GM23338 (cell line): ENCODE results near the gene ALDH8A1.

Experiments
- CREB1 ChIP-seq: fragments of 250-450 bp; sonication (Bioruptor Pico); IDR thresholded peaks from 2 replicates; pipeline ENCODE4 v1.5.0; 2020; ENCODE audit warnings: low read depth, mild to moderate bottlenecking, moderate library complexity
- EZH2 ChIP-seq: fragments of 200-600 bp; sonication (generic); IDR thresholded peaks from one replicate; pipeline ENCODE4 v1.8.0; 2017; ENCODE audit warnings: antibody characterized with exemption, mild to moderate bottlenecking, low read depth; ENCODE audit not compliant: unreplicated experiment
- EZH2phosphoT487 ChIP-seq: fragments of 200-600 bp; sonication (generic); IDR thresholded peaks from one replicate; pipeline ENCODE4 v1.8.1; 2018; ENCODE audit warnings: antibody characterized with exemption; ENCODE audit not compliant: unreplicated experiment
- JUNB ChIP-seq: IDR thresholded peaks from one replicate; pipeline ENCODE4 v1.6.1; 2016; ENCODE audit warnings: antibody characterized with exemption; ENCODE audit not compliant: unreplicated experiment
- NANOG ChIP-seq: IDR thresholded peaks from 2 replicates; pipeline ENCODE4 v1.6.1; 2016; ENCODE audit warnings: antibody characterized with exemption, borderline replicate concordance
- STAT1 ChIP-seq: IDR thresholded peaks from one replicate; pipeline ENCODE4 v1.6.1; 2016; ENCODE audit warnings: antibody characterized with exemption; ENCODE audit not compliant: unreplicated experiment
- ZNF114 ChIP-seq: fragments of 250-450 bp; sonication (Bioruptor Pico); IDR thresholded peaks from 2 replicates; pipeline ENCODE4 v1.5.0; 2020; ENCODE audit warnings: mild to moderate bottlenecking, moderate library complexity
- TF ChIP-seq, protein P1 (sequence below), 2 experiments: fragments of 200-600 bp in 1 of 2; sonication (generic) in 1 of 2; conservative IDR thresholded peaks; 2 replicates each; pipeline versions ENCODE4 v1.5.1 to v1.6.1; 2016 to 2017; ENCODE audit warnings: antibody characterized with exemption in 2 of 2, low read depth in 2 of 2, mild to moderate bottlenecking in 2 of 2, moderate library complexity in 1 of 2
- TF ChIP-seq, protein P2 (sequence below): IDR thresholded peaks from one replicate; pipeline ENCODE4 v1.6.1; 2018; ENCODE audit warnings: antibody characterized with exemption; ENCODE audit not compliant: unreplicated experiment
- TF ChIP-seq, protein P3 (sequence below): IDR thresholded peaks from 2 replicates; pipeline ENCODE4 v1.6.1; 2016; ENCODE audit warnings: antibody characterized with exemption

DNA sequence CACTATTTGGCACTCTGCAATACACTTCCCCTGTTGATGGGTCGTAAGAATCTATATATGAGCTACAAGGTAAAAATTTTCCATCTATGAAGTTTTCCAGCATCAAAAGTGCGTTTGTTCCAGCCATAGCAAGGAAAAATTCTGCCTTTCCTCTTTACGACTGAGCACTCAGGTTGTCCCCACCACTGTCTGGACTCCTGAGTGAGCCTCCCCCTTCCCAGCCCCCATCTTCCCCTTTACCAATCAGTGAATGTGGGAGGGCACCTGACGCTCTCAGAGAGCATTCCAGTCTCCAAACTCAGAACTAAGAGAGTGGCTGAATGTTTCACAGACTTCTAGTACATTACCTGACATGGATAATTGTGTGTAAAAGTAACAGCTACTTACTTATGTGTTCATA lies at the start of gene ALDH8A1:
- TF ChIP-seq, protein P1, sequence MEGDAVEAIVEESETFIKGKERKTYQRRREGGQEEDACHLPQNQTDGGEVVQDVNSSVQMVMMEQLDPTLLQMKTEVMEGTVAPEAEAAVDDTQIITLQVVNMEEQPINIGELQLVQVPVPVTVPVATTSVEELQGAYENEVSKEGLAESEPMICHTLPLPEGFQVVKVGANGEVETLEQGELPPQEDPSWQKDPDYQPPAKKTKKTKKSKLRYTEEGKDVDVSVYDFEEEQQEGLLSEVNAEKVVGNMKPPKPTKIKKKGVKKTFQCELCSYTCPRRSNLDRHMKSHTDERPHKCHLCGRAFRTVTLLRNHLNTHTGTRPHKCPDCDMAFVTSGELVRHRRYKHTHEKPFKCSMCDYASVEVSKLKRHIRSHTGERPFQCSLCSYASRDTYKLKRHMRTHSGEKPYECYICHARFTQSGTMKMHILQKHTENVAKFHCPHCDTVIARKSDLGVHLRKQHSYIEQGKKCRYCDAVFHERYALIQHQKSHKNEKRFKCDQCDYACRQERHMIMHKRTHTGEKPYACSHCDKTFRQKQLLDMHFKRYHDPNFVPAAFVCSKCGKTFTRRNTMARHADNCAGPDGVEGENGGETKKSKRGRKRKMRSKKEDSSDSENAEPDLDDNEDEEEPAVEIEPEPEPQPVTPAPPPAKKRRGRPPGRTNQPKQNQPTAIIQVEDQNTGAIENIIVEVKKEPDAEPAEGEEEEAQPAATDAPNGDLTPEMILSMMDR (conservative IDR thresholded peaks at IDR 0.05; ENCODE audit: low read depth in 2 of 2), result no peak
- no peak for TF ChIP-seq CREB1 (CRISPR knock-in tag)
- TF ChIP-seq STAT1, result no peak
- no peak for TF ChIP-seq NANOG
- TF ChIP-seq, protein P2, sequence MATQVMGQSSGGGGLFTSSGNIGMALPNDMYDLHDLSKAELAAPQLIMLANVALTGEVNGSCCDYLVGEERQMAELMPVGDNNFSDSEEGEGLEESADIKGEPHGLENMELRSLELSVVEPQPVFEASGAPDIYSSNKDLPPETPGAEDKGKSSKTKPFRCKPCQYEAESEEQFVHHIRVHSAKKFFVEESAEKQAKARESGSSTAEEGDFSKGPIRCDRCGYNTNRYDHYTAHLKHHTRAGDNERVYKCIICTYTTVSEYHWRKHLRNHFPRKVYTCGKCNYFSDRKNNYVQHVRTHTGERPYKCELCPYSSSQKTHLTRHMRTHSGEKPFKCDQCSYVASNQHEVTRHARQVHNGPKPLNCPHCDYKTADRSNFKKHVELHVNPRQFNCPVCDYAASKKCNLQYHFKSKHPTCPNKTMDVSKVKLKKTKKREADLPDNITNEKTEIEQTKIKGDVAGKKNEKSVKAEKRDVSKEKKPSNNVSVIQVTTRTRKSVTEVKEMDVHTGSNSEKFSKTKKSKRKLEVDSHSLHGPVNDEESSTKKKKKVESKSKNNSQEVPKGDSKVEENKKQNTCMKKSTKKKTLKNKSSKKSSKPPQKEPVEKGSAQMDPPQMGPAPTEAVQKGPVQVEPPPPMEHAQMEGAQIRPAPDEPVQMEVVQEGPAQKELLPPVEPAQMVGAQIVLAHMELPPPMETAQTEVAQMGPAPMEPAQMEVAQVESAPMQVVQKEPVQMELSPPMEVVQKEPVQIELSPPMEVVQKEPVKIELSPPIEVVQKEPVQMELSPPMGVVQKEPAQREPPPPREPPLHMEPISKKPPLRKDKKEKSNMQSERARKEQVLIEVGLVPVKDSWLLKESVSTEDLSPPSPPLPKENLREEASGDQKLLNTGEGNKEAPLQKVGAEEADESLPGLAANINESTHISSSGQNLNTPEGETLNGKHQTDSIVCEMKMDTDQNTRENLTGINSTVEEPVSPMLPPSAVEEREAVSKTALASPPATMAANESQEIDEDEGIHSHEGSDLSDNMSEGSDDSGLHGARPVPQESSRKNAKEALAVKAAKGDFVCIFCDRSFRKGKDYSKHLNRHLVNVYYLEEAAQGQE, result no peak
- TF ChIP-seq EZH2, result no peak
- TF ChIP-seq, protein P3, sequence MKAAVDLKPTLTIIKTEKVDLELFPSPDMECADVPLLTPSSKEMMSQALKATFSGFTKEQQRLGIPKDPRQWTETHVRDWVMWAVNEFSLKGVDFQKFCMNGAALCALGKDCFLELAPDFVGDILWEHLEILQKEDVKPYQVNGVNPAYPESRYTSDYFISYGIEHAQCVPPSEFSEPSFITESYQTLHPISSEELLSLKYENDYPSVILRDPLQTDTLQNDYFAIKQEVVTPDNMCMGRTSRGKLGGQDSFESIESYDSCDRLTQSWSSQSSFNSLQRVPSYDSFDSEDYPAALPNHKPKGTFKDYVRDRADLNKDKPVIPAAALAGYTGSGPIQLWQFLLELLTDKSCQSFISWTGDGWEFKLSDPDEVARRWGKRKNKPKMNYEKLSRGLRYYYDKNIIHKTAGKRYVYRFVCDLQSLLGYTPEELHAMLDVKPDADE, result no peak
- no peak for TF ChIP-seq EZH2phosphoT487
- no peak for TF ChIP-seq ZNF114 (CRISPR knock-in tag)
- TF ChIP-seq JUNB, result no peak
